ENCODE data around the gene COX19.
"Not testable (repeated sequence)": the region's sequence is repeated elsewhere in the genome, so short reads cannot be mapped to it uniquely, and the experiment has no call there.

DNA sequence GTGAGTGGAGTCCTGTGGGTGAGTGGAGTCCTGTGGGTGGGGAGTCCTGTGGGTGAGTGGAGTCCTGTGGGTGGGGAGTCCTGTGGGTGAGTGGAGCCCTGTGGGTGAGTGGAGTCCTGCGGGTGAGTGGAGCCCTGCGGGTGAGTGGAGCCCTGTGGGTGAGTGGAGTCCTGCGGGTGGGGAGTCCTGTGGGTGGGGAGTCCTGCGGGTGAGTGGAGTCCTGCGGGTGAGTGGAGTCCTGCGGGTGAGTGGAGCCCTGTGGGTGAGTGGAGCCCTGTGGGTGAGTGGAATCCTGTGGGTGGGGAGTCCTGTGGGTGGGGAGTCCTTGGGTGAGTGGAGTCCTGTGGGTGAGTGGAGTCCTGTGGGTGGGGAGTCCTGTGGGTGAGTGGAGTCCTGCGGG, 27.1 kb upstream of the COX19 start:
- TF ChIP-seq EZH2 (IDR thresholded peaks at IDR 0.05; ENCODE audit: borderline replicate concordance, low read depth, low read length, poor library complexity, severe bottlenecking), result not testable (repeated sequence)
- TF ChIP-seq, protein P1, sequence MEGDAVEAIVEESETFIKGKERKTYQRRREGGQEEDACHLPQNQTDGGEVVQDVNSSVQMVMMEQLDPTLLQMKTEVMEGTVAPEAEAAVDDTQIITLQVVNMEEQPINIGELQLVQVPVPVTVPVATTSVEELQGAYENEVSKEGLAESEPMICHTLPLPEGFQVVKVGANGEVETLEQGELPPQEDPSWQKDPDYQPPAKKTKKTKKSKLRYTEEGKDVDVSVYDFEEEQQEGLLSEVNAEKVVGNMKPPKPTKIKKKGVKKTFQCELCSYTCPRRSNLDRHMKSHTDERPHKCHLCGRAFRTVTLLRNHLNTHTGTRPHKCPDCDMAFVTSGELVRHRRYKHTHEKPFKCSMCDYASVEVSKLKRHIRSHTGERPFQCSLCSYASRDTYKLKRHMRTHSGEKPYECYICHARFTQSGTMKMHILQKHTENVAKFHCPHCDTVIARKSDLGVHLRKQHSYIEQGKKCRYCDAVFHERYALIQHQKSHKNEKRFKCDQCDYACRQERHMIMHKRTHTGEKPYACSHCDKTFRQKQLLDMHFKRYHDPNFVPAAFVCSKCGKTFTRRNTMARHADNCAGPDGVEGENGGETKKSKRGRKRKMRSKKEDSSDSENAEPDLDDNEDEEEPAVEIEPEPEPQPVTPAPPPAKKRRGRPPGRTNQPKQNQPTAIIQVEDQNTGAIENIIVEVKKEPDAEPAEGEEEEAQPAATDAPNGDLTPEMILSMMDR (conservative IDR thresholded peaks at IDR 0.05; ENCODE audit: low read depth, low read length), result not testable (repeated sequence)

Measured in A673 (cell line).